HG03103 (cell line): Measurements from ENCODE around the gene RAN.

ENCODE experiments used
- ATAC-seq: cut with Tn5 transposase; IDR thresholded peaks from one replicate; pipeline ENCODE4 v1.9.1; 2021; ENCODE audit warnings: low read depth; ENCODE audit not compliant: unreplicated experiment

The RAN gene

GRCh38 chr12:130924966-130925665 lies 53.2 kb downstream of the RAN start:
- ATAC-seq, result no peak

- no peak for ATAC-seq
Observed at GRCh38 chr12:130925666-130926015, 53.8 kb downstream of the RAN start.
